ENCODE data around the gene SPHK1. TPM values are rescaled to one million over a fixed set of nuclear protein-coding genes. Genes with fewer than 3 reads are reported as not detected.

SPHK1 gene
- total and polyA plus RNA-seq, 8 donors: 5.1 to 46.3 (median 10.2) TPM

- intact Hi-C loops (cut with DNase I): loop anchor here in 1 of 3 donors (10.0 kb wide), 1 partner anchor 99 kb away; the partner anchor contains the start of gene RHBDF2
- ATAC-seq (peak in 1 of 4 donors; percentile 2), DNase-seq (peak in 2 of 6 donors; percentile 28 to 37), FAIRE-seq (no peak)
- no peak overlapping the region for H3K27ac ChIP-seq
- no peaks in the 10 kb centered on the region for H3K27me3 ChIP-seq
- WGBS, 2 donors: 89 to 91% methylated on average over 9 of the region's 9 CpGs
- H3K4me3 ChIP-seq: no peak overlapping the region
- no peak for TF ChIP-seq CTCF (IDR thresholded peaks at IDR 0.05)
- H3K4me1 ChIP-seq: no peaks in the 10 kb centered on the region
- H3K9me3 ChIP-seq: no peaks in the 10 kb centered on the region
- H3K36me3 ChIP-seq: peaks cover 0 to 23% (median 4%) of the 10 kb centered on the region in 3 donors
These were observed 21.2 kb downstream of the SPHK1 start for GRCh38 chr17:76405607-76405966.

GRCh38 chr17:76405967-76406647 lies 21.7 kb downstream of the SPHK1 start:
- no peaks in the 10 kb centered on the region for H3K9me3 ChIP-seq
- peak in 4 of 6 donors; percentile 34 to 86 (median 60) for DNase-seq
- peaks cover 0 to 18% (median 4%) of the 10 kb centered on the region in 3 donors for H3K36me3 ChIP-seq
- H3K27ac ChIP-seq: no peak overlapping the region
- H3K4me3 ChIP-seq: no peak overlapping the region
- TF ChIP-seq CTCF (IDR thresholded peaks at IDR 0.05): no peak
- ATAC-seq: peak in 3 of 4 donors; percentile 29 to 68 (median 66)
- no peaks in the 10 kb centered on the region for H3K4me1 ChIP-seq
- intact Hi-C loops (cut with DNase I): loop anchor here in 1 of 3 donors (10.0 kb wide), 1 partner anchor 99 kb away; the partner anchor contains the start of gene RHBDF2
- WGBS, 2 donors: 57 to 62% methylated on average over 16 of the region's 16 CpGs
- FAIRE-seq: no peak
- H3K27me3 ChIP-seq: no peaks in the 10 kb centered on the region

- Histone ChIP-seq H3K36me3 (peaks cover 0 to 10% (median 4%) of the 10 kb centered on the region in 3 donors), H3K27me3 (no peaks in the 10 kb centered on the region), H3K4me1 (no peaks in the 10 kb centered on the region), H3K27ac (no peak overlapping the region), H3K9me3 (no peaks in the 10 kb centered on the region), H3K4me3 (no peak overlapping the region)
- FAIRE-seq: no peak
- peak in 2 of 6 donors; percentile 29 to 30 for DNase-seq
- ATAC-seq: no peak
- TF ChIP-seq CTCF (IDR thresholded peaks at IDR 0.05): no peak
- intact Hi-C loops (cut with DNase I): loop anchor here in 1 of 3 donors (10.0 kb wide), 1 partner anchor 97 kb away; the partner anchor contains the start of gene RHBDF2
- 68 to 76% methylated on average over 4 of the region's 4 CpGs for WGBS, 2 donors
These were observed 23.1 kb downstream of the SPHK1 start for GRCh38 chr17:76407509-76407908.

- Histone ChIP-seq H3K9me3 (no peaks in the 10 kb centered on the region), H3K4me3 (no peak overlapping the region), H3K27ac (no peak overlapping the region), H3K4me1 (no peaks in the 10 kb centered on the region), H3K27me3 (no peaks in the 10 kb centered on the region), H3K36me3 (peaks cover 0 to 2% (median 2%) of the 10 kb centered on the region in 3 donors)
- 64 to 65% methylated on average over 12 of the region's 12 CpGs for WGBS, 2 donors
- intact Hi-C loops (cut with DNase I): loop anchor here in 1 of 3 donors (10.0 kb wide), 1 partner anchor 97 kb away; the partner anchor contains the start of gene RHBDF2
- peak; percentile 70 to 91 (median 83) for DNase-seq
- FAIRE-seq: no peak
- peak; percentile 82 to 86 (median 84) for TF ChIP-seq CTCF (IDR thresholded peaks at IDR 0.05)
- ATAC-seq: peak; percentile 57 to 88 (median 80)
These were observed 23.8 kb downstream of the SPHK1 start for GRCh38 chr17:76408037-76408849.
